ENCODE measurements around the gene PTPRT. TPM values are rescaled to one million over a fixed set of nuclear protein-coding genes. Genes with fewer than 3 reads are reported as not detected.

Gene PTPRT
- total and polyA plus RNA-seq, 2 experiments from 2014 or later = not detected

DNA sequence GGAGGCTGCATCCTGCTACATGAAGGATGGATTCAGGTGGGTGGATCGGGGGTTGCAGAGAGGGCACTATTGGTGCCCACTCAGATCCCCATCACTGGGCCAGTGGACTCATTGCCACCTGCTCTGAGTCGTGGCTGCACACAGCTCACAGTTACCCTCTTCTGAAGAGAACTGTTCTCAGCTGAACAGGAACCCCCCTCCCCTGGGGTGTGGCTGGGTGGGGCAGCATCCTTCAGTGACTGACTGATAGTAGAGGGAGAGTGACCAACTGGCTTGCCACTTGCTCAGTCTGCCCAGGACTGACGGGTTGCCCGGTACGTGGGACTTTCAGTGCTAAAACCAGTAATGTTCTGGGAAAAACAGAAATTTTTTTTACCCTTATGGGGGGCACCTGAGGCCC, 1077.5 kb downstream of the PTPRT start:
- ATAC-seq (no peak), DNase-seq (ENCODE audit: low spot score) (no peak)
- no peak overlapping the region for H3K4me2 ChIP-seq
- H3K4me3 ChIP-seq = no peak overlapping the region
- H4K20me1 ChIP-seq (replicated peaks; ENCODE audit: insufficient read depth) = no peaks in the 10 kb centered on the region
- no peaks in the 10 kb centered on the region for H3K9me2 ChIP-seq (ENCODE audit: insufficient read depth)
- Mint-ChIP-seq H3K36me3 (ENCODE audit: low read depth) (peaks cover 48% of the 10 kb centered on the region), H3K9me3 (peaks cover 99% of the 10 kb centered on the region), H3K27ac (no peak overlapping the region), H3K4me3 (no peak overlapping the region), H3K27me3 (ENCODE audit: insufficient read depth, low read depth, poor library complexity) (no peaks in the 10 kb centered on the region), H3K4me1 (no peaks in the 10 kb centered on the region)
- no peak overlapping the region for H2AFZ ChIP-seq
- no peaks in the 10 kb centered on the region for H3K79me2 ChIP-seq (replicated peaks; ENCODE audit: insufficient read depth)
- no peaks in the 10 kb centered on the region for H3K27me3 ChIP-seq (ENCODE audit: insufficient read depth)
- no peaks in the 10 kb centered on the region for H3F3A ChIP-seq (replicated peaks; ENCODE audit: low read depth)
- TF ChIP-seq, protein P1, sequence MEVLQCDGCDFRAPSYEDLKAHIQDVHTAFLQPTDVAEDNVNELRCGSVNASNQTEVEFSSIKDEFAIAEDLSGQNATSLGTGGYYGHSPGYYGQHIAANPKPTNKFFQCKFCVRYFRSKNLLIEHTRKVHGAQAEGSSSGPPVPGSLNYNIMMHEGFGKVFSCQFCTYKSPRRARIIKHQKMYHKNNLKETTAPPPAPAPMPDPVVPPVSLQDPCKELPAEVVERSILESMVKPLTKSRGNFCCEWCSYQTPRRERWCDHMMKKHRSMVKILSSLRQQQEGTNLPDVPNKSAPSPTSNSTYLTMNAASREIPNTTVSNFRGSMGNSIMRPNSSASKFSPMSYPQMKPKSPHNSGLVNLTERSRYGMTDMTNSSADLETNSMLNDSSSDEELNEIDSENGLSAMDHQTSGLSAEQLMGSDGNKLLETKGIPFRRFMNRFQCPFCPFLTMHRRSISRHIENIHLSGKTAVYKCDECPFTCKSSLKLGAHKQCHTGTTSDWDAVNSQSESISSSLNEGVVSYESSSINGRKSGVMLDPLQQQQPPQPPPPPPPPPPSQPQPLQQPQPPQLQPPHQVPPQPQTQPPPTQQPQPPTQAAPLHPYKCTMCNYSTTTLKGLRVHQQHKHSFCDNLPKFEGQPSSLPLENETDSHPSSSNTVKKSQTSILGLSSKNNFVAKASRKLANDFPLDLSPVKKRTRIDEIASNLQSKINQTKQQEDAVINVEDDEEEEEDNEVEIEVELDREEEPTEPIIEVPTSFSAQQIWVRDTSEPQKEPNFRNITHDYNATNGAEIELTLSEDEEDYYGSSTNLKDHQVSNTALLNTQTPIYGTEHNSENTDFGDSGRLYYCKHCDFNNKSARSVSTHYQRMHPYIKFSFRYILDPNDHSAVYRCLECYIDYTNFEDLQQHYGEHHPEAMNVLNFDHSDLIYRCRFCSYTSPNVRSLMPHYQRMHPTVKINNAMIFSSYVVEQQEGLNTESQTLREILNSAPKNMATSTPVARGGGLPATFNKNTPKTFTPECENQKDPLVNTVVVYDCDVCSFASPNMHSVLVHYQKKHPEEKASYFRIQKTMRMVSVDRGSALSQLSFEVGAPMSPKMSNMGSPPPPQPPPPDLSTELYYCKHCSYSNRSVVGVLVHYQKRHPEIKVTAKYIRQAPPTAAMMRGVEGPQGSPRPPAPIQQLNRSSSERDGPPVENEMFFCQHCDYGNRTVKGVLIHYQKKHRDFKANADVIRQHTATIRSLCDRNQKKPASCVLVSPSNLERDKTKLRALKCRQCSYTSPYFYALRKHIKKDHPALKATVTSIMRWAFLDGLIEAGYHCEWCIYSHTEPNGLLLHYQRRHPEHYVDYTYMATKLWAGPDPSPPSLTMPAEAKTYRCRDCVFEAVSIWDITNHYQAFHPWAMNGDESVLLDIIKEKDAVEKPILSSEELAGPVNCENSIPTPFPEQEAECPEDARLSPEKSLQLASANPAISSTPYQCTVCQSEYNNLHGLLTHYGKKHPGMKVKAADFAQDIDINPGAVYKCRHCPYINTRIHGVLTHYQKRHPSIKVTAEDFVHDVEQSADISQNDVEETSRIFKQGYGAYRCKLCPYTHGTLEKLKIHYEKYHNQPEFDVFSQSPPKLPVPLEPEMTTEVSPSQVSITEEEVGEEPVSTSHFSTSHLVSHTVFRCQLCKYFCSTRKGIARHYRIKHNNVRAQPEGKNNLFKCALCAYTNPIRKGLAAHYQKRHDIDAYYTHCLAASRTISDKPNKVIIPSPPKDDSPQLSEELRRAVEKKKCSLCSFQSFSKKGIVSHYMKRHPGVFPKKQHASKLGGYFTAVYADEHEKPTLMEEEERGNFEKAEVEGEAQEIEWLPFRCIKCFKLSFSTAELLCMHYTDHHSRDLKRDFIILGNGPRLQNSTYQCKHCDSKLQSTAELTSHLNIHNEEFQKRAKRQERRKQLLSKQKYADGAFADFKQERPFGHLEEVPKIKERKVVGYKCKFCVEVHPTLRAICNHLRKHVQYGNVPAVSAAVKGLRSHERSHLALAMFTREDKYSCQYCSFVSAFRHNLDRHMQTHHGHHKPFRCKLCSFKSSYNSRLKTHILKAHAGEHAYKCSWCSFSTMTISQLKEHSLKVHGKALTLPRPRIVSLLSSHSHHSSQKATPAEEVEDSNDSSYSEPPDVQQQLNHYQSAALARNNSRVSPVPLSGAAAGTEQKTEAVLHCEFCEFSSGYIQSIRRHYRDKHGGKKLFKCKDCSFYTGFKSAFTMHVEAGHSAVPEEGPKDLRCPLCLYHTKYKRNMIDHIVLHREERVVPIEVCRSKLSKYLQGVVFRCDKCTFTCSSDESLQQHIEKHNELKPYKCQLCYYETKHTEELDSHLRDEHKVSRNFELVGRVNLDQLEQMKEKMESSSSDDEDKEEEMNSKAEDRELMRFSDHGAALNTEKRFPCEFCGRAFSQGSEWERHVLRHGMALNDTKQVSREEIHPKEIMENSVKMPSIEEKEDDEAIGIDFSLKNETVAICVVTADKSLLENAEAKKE (CRISPR knock-in tag; IDR thresholded peaks at IDR 0.05) = no peak
- TF ChIP-seq EZH2 (IDR thresholded peaks at IDR 0.05; ENCODE audit: low read depth, unreplicated experiment) (no peak), NANOG (IDR thresholded peaks at IDR 0.05; ENCODE audit: borderline replicate concordance) (no peak), EZH2phosphoT487 (IDR thresholded peaks at IDR 0.05; ENCODE audit: unreplicated experiment) (no peak), STAT1 (IDR thresholded peaks at IDR 0.05; ENCODE audit: unreplicated experiment) (no peak), POLR2AphosphoS5 (IDR thresholded peaks at IDR 0.05; ENCODE audit: low read depth) (no peak)
- TF ChIP-seq, protein P2, sequence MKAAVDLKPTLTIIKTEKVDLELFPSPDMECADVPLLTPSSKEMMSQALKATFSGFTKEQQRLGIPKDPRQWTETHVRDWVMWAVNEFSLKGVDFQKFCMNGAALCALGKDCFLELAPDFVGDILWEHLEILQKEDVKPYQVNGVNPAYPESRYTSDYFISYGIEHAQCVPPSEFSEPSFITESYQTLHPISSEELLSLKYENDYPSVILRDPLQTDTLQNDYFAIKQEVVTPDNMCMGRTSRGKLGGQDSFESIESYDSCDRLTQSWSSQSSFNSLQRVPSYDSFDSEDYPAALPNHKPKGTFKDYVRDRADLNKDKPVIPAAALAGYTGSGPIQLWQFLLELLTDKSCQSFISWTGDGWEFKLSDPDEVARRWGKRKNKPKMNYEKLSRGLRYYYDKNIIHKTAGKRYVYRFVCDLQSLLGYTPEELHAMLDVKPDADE (IDR thresholded peaks at IDR 0.05) = no peak
- TF ChIP-seq, protein P3, sequence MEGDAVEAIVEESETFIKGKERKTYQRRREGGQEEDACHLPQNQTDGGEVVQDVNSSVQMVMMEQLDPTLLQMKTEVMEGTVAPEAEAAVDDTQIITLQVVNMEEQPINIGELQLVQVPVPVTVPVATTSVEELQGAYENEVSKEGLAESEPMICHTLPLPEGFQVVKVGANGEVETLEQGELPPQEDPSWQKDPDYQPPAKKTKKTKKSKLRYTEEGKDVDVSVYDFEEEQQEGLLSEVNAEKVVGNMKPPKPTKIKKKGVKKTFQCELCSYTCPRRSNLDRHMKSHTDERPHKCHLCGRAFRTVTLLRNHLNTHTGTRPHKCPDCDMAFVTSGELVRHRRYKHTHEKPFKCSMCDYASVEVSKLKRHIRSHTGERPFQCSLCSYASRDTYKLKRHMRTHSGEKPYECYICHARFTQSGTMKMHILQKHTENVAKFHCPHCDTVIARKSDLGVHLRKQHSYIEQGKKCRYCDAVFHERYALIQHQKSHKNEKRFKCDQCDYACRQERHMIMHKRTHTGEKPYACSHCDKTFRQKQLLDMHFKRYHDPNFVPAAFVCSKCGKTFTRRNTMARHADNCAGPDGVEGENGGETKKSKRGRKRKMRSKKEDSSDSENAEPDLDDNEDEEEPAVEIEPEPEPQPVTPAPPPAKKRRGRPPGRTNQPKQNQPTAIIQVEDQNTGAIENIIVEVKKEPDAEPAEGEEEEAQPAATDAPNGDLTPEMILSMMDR (conservative IDR thresholded peaks at IDR 0.05; ENCODE audit: low read depth in 2 of 2) = no peak
- no peaks in the 10 kb centered on the region for H3K4me1 ChIP-seq (ENCODE audit: insufficient read depth)
- H3K36me3 ChIP-seq (ENCODE audit: insufficient read depth) = no peaks in the 10 kb centered on the region
- H3K27ac ChIP-seq (ENCODE audit: low read depth) = no peak overlapping the region
